ENCODE measurements around the gene STC2. TPM values are rescaled to one million over a fixed set of nuclear protein-coding genes. Genes with fewer than 3 reads are reported as not detected.
"Not testable (repeated sequence)": the region's sequence is repeated elsewhere in the genome, so short reads cannot be mapped to it uniquely, and the experiment has no call there.

The STC2 gene, protein sequence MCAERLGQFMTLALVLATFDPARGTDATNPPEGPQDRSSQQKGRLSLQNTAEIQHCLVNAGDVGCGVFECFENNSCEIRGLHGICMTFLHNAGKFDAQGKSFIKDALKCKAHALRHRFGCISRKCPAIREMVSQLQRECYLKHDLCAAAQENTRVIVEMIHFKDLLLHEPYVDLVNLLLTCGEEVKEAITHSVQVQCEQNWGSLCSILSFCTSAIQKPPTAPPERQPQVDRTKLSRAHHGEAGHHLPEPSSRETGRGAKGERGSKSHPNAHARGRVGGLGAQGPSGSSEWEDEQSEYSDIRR
- total RNA-seq = 0.31 TPM

DNA sequence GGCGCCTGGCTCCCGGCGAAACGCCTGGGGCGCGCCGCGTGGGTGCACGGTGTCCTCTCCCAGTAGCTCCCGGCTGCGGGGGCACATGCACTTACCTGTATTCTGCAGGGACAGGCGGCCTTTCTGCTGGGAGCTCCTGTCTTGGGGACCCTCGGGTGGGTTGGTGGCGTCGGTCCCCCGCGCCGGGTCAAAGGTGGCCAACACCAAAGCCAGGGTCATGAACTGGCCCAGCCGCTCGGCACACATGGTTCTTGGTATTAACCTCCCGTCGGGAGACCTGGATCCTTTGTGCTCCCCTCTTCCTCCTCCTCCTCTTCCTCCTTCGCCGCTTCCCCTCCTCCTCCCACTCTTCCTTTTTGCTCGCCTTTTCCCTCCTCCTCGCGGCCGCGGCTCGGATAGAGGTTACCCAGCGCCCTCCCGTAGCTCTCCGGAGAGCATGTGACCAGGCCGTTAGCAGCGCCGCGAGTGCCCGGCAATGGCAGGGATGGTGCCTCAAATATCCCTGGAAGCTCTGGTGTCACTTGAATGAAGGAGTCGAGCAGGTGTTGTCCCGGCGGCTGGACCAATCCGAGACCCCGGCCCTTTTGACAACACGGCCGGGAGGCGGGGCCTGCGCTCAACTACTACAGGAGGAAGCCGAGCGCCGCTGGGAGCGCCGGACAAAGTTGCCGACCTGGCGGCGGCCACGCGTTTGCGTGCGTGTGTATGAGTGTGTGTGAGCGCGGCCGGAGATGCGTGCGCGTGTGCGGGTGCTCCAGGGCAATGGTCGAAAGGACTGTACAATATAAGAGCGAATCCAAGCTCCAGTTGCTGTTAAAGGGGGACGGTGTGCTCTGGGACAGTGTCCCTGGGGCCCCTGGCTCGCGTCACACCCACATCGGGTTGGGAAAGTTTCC lies at the start of gene STC2:
TSS of gene STC2 (minus strand) at position 467 of the 896 bp plus-strand sequence. CDS start at position 246, 221 bp downstream.
- DNase-seq = peak; percentile 26

DNA sequence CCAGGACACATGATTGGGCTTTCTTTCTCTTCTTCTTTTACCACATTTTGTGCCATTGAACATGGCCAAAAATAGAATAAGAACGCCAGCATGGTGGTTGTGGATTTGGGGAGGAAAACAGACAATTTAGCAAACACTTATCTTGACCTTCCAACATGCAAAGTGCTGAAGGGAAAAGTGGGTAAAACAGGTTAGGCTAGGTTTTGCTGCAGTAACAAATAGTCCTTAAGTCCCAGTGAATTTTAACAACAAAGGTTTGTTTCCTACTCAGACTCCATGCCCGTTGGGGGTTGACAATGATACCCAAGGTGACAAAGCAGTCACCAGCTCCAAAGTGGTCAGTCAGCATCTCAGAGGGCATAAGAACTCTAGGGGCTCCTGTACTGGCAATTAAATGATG lies 43.2 kb upstream of the STC2 start:
- no peak for DNase-seq

DNA sequence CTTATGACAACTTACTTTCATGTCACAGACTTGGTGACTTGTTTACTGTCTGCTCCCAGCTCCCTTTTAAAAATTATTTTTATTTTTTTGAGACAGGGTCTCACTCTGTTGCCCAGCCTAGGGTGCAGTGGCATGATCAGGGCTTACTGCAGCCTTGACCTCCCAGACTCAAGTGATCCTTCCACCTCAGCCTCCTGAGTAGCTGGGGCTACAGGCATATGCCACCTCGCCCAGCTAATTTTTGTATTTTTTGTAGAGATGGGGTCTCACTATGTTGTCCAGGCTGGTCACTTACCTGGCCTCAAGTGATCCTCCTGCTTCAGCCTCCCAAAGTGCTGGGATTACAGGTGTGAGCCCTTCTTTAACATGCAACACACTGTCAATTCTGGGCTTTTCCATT lies 35.2 kb upstream of the STC2 start:
- DNase-seq = not testable (repeated sequence)

DNA sequence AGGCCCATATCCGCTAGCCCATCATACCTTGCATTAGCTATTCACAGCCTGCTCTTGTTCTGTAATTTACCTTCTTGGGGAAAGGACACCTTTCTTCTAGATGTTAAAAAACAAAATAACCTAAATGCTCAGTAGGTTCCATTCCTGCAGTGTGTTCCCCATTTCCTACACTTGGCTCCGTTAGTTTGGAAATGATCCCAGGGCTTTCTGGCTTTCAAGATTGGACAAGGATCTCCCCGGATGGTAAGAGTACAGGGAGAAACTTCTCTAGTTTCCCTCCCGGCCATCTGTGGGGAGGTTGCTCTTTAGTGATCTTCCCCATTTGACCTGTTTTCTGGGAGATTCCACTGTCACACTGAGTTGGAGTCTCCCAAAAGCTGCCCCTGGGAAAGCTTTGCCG lies 27.3 kb upstream of the STC2 start:
- no peak for DNase-seq

DNA sequence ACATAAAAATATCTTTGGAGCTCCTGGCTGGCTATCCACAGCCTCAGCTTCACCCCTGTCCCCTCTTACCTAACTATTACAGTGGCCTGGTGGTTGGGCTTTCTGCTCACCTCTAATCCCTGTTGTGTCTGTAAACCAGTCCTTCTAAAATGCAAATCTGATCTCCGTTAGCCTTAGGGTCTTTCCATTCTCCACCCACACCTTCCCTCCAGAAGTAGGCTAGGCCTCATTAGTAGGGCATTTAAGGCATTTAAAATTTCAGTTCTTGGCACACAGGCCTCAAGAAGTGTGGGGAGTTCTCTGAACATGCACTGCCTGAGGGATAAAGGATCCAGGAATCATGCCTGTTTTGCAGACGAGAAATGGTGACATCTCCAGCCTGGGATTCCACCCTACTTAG lies 26.4 kb upstream of the STC2 start:
- no peak for DNase-seq

DNA sequence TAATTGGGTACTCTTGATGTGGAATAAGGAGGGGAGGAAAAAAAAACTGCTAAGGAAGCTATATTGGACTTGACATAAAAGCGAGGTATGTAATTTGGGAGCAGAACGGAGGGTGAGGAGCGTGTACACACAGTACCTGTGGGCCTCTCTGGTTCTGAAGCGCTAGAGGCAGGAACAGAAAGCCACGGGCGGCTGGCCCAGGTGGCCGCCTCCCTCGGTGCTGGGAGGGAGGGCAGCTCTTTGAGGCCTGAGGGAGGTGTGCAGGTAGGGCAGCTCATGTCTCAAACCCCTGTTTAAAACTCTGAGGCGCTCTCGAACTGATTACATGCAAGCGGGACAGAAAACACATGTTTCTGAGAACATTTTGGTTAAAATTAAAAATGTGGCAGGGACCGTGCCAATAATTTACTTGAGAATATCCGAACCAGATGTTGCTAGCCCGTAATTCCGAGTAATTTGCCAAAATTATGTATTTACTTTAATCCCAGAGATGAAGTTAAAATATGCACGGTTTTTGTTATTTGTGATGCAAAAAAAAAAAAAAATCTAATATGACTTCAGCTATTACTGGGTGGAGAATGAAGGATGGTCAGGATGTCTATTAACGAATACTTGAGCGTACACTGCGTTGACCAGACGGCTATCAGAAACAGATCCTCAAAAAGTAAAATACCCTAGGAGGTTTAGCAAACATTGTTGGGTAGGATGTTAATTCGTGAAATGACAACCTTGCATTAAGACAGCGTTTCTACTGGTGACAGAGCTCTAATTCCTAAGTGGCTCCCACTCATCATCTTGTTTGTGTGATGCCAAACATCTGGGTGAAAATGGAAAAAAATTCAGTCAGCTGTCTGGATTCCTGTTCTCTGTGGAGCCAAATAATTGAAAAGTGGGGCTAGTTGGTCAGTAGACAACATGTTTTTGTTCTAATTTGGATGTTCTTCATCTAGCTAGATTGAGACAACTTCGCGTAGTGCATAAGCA lies 24.4 kb upstream of the STC2 start:
- no peak for DNase-seq

DNA sequence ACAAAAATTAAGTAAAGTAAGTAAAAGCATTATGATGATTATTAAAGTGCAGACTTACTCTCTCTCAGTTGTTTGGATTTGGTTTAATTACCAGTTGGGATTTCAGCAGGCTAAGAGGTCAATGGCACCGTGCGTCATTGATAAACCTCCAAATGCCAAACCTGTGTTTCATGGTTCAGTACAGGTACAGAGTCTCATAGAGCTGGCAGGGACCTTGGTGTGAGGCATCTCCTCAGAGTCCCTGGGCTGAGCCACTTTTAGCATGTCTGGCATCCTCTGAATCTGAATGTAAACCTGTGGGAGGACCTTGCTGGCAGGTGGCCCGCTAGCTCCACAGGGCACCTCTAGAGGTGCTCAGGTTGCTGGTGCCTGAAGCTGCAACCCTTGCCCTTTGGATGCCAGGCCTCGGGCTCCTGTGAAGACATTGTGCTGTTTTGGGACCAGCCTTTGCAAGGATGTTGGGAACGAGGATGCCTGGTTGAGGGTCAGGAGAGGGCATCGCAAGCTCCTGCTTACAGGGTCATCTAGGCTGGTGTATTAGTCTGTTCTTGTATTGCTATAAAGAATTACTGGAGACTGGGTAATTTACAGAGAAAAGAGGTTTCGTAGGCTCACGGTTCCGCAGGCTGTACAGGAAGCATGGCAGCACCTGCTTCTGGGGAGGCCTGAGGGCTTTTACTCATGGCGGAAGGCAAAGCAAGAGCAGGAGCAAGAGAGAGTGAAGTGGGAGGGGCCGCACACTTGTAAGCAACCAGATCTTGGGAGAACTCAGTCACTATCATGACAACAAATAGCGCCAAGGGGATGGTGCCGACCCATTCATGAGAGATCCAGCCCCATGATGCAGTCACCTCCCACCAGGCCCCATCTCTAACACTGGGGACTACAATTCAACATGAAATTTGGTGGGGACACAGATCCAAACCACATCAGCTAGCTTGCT lies 14.9 kb upstream of the STC2 start:
- no peak for DNase-seq

DNA sequence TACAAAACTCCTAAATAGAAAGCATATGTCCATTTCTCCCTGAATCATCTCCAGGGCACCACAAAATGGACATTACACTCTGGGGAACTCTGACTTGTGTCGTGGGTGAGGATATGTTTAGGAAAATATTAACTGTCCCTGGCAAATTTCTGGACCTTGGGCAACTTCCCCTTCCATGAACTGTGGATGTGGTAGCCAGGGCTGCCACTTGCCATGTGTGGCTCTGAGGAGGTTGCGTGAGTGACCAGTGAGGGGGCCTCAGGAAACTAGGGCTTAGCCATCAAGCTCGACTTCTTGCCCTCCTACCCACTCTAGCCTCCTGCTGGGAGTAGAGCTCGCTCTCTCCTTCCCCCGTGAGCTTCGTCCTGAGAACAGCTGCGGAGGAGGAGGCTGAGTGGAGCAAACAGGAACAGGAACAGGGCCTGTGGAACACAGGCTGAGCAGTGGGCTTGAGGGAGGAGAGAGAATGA lies 13.8 kb upstream of the STC2 start:
- no peak for DNase-seq

DNA sequence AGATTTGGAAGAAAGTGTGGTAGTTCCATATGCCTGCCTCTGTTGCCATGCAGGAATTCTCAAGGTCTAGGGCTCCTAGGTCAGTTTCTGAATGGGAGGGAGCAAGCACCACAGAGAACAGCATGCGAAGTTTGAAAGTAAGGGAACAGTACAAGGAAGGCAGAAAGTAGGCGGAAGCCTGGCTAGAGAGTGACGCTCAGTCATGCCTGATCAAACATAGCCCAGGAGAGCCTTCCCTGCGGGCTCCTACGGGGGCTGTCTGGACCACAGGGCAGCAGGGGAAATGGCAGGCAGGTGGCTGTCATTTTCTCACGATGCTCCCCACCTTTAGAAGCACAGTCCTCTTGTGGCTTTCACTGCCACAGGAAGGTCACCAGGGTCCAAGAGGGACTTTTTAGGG lies 12.8 kb upstream of the STC2 start:
- no peak for DNase-seq

DNA sequence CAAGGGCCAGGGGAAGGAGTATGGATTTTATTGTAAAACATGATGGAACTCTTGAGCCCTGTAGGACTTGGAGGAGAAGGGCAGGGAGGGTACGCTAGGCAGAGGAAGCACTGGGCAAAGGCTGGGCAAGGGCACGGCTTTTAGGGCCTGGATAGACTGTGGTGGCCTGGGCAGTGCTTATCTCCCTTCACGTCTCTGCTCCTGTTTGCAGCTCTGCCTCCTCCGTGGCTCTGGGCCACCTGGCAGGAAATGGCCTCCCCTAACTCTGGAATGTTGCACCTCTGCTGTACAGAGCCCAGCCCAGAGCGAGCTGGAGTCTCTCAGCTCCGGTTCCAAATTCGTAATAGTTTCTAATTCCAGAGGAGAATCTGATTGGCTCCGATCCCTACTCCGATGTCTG lies 12.2 kb upstream of the STC2 start:
- DNase-seq = no peak

DNA sequence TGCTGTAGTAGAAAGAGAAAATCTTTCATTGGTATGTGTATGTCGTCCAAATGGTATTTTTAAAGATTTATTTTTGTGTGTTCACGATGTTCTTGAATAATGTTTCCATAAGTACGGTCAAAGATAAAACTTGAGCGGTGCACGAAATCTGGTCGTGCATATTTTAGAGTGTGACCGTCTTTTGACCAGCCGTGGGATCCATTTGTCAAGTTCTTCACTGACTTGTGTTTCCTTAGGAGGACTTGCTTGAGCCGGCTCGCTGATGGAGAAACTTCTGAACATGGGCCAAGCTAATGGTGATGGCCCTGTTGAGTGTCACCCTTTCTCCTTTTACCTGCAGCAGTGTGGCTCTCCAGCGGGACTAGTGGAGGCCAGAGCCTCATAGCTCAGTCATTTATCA lies 11.1 kb upstream of the STC2 start:
- no peak for DNase-seq

DNA sequence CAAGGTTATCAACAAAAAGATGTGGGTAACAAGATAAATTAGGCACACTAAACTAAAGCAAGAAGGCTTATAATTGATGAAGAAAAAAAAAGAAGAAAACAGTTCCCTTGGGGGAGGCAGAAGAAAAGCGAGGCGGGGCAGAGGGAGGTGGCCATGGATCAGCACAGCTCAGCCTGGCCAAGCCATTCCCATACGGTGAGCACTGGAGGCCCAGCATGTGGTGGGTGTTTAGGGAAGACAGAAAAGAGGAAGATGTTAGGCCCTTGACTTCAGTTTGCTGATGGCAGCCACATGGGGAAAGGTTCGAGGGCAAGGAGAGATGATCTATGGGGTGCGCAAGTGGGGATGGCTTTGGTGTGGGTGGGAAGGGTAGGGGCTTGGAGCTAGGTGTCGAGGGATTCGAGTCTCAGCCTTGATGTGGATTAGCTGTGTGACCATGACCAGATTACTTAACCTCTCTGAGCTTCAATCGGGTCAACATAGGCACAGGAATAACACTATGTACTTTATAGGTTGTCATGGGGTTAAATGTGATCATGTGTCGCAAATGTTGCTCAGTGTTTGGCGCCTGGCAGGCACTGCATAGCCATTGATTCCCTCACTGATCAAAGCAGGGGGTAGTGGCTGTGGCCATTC lies 10.3 kb upstream of the STC2 start:
- DNase-seq = no peak

DNA sequence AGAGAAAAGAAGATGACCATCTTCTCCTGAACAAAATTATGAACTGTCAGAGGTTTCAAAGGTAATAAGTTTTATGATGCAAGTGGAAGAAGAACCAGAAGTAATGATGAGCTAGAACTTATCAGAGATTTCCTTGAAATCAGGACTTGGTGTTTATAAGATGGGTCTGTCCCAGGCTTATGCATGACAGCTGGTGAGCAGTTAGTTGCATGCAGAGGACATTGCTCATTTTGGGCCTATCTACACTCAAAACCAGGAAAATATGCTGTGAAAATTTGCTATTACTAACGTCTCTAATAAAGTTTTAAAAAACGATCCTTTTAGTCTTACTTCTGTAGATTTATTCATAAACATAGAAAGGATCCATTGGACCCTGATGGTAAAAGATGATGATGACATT lies 6.6 kb upstream of the STC2 start:
- DNase-seq = no peak

DNA sequence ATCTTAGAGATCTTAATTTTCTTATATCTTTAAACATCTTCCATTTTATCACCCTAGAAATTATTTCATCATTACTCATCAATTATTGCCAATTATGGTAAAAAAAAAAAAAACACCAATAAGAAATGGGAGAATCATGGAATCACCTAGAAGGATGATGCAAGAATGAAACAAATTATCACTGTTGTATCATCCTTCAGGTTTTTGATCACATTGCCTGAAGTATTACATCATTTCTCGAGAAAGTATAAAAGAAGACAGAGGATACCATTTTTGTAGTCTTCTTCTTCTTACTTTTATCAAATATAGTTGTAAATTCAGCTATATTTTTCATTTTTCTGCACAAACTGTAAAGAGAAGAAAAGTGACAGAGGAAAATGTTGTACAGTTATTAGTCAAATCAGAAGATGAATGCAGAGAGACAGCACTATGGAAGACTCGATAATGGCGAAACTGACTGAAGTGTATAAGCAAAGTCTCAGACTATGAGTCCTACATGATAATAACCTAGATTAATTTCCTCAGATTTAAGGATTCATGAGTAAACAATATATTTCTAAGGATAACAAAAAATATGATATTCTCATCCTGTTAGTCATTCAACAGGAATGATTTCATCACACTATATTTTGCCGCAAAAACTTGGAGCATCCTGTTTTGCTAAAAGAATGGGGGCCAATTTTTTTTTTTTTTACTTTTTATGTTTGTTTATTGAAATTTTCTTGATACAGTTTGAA lies 5.9 kb upstream of the STC2 start:
- no peak for DNase-seq

DNA sequence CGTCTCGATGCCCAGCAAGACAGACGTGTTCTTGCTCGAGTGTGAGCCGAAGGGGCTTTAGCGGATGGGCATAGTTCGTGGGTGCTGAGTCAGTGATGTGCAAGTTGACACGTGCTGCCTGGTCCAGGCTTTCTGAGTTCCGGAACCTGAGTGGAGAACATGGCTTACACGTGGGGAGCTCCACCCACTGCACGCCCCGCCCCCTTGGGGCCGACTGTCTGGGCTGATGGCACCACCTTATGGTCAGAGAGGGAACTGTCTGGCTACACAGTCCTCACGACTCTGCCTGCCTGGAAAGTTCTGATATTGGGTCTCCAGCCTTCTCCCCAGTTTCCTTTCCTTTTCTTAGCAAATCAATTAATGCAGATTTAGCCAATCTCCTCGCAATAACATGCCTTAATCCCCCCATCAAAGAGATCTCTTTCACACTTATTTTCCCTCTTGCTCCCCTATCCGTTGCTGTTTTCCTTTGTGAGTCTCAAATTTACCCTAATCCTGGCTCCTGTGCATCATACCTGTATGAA lies 3.8 kb upstream of the STC2 start:
- peak; percentile 15 for DNase-seq

DNA sequence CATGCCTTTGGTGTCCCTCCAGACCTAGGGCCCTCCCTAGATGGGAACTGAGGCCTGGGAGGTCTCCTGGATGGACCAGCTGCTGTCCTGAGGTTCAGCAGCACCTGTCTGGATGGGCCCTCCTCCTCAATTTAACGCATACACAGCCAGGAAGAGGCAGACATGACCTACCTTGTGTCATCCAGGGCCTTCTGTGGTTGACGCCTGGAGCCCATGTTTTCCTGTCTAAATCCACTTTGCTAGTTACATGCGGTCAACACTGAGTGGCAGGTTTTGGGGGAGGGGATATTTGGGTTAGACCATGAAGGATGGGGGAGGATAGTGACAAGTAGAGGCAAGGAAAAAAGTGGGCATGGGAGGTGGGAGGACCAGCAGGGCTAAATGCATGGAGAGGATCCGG lies 3.1 kb upstream of the STC2 start:
- DNase-seq = no peak

DNA sequence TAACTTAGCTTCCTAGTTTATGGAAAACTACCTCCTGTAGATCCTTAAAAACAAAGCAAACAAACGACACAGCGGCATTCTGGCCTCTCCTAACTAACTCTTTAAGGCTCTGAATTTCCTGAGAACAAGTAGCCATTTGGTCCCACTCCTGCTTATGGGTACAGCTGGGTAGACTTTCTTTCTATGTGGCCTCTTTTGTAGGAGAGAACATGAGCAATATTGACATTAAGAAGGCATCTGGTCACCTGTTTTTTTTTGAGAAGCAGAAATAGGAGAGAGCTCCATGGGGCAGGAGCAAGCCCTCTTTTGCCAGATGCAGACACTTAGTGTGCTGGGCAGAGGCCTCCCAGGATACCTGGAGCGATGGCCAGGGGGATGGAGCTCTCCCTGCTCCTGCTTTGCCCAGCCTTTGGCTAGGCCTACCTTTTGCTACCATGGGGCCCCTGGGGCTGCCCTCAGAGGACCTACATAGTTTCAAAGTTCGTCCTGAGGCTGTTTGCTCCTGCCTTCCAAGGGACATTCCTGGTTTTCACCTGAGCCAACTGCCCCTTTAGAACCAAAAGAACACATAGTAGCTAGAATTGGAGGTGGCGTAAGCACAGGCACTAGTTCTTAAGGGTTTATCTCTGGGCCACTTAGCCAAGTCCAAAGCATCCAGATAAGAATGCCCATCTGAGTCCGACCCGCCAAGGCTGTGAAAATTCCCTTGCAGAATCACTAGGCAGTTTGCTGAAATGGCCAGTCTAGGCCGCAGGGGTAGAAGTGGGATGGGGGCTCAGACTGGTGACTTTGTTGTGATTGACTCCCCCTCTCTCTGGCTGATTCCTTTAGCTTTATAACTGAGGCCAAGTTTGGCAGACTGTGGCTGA lies 2.4 kb upstream of the STC2 start:
- DNase-seq = no peak

DNA sequence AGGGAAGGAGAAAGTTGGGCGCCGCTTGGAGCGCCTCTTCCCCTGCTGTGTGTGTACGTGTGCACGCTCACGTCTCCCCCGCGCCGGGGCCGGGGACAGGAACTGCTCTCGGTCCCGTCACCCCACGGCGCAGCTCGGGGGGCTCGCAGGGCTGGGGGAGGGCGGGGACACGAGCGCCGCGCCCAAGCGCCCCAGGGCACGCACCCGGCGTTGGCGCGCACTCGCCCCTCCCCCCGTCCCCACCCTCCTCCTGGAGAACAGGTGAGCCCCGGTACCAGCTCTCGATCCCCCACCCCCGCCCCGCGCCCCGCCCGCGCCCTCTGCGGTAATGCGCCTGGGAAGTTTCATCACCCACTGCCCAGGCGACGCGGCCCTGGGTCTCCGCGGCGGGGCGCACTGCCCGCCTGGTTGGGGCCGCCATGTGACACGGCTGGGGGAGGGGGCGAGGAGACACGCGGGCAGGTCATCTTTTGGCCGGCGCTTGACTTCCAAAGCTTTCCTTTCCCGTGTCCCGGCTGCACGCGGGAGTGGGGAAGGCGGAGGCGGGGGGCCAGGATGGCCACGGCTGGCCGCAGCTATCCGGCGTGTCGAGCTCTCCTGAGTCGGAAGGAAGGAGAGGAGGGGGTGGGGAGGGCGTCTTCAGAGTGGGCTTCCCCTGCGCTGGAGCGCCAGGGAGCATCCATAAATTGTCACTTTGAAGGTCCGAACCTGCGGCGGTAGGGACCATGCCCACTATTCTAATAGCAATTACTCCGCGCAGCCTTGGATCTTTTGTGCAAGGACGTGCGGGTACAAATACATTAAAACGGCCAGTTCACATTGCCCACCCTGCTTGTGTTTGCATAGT lies 1.5 kb upstream of the STC2 start:
- DNase-seq = no peak

Data from occipital lobe (tissue), 2 donors.